ENCODE results near the gene CYBC1. TPM values are rescaled to one million over a fixed set of nuclear protein-coding genes. Genes with fewer than 3 reads are reported as not detected.

Gene CYBC1
- total and polyA plus RNA-seq, 2 experiments from 2014 or later, result 61.9 to 76.6 TPM

DNA sequence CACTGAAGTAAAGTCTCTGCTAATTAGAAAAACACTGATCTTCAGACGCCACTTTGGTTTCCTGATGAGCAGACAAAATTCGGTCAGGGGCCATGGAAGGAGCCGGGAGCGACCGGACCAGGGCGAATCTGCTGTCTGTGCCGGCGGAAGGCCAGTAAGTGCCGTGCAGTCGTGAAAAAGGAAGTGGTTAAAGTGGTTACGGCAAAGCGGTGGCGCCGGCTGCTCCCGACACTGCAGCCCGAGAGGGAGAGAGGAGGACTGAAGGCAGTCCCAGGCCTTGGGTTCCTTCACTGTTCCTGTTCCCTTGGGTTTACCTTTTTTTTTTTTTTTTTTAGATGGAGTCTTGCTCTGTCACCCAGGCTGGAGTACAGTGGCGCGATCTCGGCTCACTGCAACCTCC lies 49.7 kb downstream of the CYBC1 start:
- DNase-seq (ENCODE audit: low spot score), result no peak
- no peak overlapping the region for H3K4me2 ChIP-seq
- TF ChIP-seq, protein P1, sequence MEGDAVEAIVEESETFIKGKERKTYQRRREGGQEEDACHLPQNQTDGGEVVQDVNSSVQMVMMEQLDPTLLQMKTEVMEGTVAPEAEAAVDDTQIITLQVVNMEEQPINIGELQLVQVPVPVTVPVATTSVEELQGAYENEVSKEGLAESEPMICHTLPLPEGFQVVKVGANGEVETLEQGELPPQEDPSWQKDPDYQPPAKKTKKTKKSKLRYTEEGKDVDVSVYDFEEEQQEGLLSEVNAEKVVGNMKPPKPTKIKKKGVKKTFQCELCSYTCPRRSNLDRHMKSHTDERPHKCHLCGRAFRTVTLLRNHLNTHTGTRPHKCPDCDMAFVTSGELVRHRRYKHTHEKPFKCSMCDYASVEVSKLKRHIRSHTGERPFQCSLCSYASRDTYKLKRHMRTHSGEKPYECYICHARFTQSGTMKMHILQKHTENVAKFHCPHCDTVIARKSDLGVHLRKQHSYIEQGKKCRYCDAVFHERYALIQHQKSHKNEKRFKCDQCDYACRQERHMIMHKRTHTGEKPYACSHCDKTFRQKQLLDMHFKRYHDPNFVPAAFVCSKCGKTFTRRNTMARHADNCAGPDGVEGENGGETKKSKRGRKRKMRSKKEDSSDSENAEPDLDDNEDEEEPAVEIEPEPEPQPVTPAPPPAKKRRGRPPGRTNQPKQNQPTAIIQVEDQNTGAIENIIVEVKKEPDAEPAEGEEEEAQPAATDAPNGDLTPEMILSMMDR (IDR thresholded peaks at IDR 0.05; ENCODE audit: poor library complexity), result no peak
- no peak for TF ChIP-seq EZH2phosphoT487 (IDR thresholded peaks at IDR 0.05; ENCODE audit: low read depth, severe bottlenecking, unreplicated experiment)
- TF ChIP-seq EZH2 (IDR thresholded peaks at IDR 0.05; ENCODE audit: borderline replicate concordance), result no peak
- H3K9me3 ChIP-seq (ENCODE audit: low read depth), result no peaks in the 10 kb centered on the region
- H3K27me3 ChIP-seq, result no peaks in the 10 kb centered on the region
- no peaks in the 10 kb centered on the region for H3K9me2 ChIP-seq (replicated peaks; ENCODE audit: insufficient read depth)
- no peak overlapping the region for H3K4me3 ChIP-seq
- H2AFZ ChIP-seq, result no peak overlapping the region
- WGBS (ENCODE audit: low lambda C conversion rate, missing lambda C conversion rate), result 94% methylated on average over 19 of the region's 19 CpGs
- no peaks in the 10 kb centered on the region for H3K79me2 ChIP-seq
- no peaks in the 10 kb centered on the region for H4K20me1 ChIP-seq (ENCODE audit: insufficient read depth, poor library complexity, severe bottlenecking)
- H3K36me3 ChIP-seq (replicated peaks; ENCODE audit: insufficient read depth, low read depth), result no peaks in the 10 kb centered on the region
- peaks cover 16% of the 10 kb centered on the region for H3K4me1 ChIP-seq (ENCODE audit: insufficient read depth)
- peak overlapping the region; percentile 57 for H3K27ac ChIP-seq

DNA sequence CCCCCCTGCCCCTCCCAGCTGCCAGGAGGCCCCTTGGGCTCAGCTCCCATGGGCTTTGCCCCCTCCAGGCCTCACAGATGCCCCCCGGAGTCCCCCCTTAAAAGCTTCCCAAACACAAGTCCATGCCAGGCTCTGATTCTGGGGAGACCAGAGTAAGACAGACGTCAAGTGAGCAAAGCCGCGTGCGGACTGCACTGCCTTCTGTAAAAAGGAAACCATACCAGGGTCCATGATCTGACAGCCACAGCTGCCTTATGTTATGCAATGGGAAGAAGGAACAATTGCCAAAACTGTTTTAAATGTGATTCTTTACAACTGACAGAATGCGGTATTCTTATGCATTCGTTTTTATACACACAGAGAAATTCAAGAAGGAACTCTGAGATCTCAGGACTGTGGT lies 50.3 kb downstream of the CYBC1 start:
- TF ChIP-seq EZH2phosphoT487 (IDR thresholded peaks at IDR 0.05; ENCODE audit: low read depth, severe bottlenecking, unreplicated experiment), result no peak
- no peak for TF ChIP-seq EZH2 (IDR thresholded peaks at IDR 0.05; ENCODE audit: borderline replicate concordance)
- TF ChIP-seq, protein P1 (IDR thresholded peaks at IDR 0.05; ENCODE audit: poor library complexity), result no peak
- Histone ChIP-seq H3K27me3 (no peaks in the 10 kb centered on the region), H3K9me3 (ENCODE audit: low read depth) (no peaks in the 10 kb centered on the region), H2AFZ (no peak overlapping the region), H3K4me3 (no peak overlapping the region), H3K79me2 (no peaks in the 10 kb centered on the region), H3K4me2 (no peak overlapping the region), H4K20me1 (ENCODE audit: insufficient read depth, poor library complexity, severe bottlenecking) (no peaks in the 10 kb centered on the region), H3K4me1 (ENCODE audit: insufficient read depth) (peaks cover 16% of the 10 kb centered on the region), H3K36me3 (replicated peaks; ENCODE audit: insufficient read depth, low read depth) (no peaks in the 10 kb centered on the region), H3K27ac (peak overlapping the region; percentile 87), H3K9me2 (replicated peaks; ENCODE audit: insufficient read depth) (no peaks in the 10 kb centered on the region)
- no peak for DNase-seq (ENCODE audit: low spot score)
- WGBS (ENCODE audit: low lambda C conversion rate, missing lambda C conversion rate), result 79% methylated on average over 6 of the region's 7 CpGs

DNA sequence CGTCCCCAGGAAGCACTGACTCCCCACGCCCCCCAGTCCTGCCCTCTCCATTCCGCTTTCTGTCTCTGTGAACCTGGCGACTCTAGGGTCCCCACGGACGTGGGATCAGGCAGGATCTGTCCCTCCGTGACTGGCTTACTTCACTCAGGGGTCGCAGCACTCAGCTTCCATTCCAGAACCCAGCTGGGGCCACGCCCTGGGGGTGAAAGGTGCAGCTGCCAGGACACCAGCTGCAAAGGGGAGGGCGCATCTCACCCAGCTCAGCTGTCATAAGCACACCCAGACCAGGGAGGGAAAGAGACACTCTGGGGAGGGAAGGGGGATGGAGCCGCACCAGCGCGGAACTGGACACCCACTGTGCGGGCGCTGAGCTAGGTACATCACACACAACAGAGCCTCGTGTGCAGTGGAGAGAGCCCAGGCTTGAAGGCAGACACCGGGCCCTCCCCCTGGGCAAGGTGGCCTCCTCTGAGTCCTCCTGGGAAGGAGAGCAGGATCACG lies 50.9 kb downstream of the CYBC1 start:
- Histone ChIP-seq H3K4me2 (peak overlapping the region; percentile 59), H3K9me3 (ENCODE audit: low read depth) (no peaks in the 10 kb centered on the region), H4K20me1 (ENCODE audit: insufficient read depth, poor library complexity, severe bottlenecking) (no peaks in the 10 kb centered on the region), H3K9me2 (replicated peaks; ENCODE audit: insufficient read depth) (no peaks in the 10 kb centered on the region), H3K27ac (peak overlapping the region; percentile 87), H3K27me3 (no peaks in the 10 kb centered on the region), H3K4me1 (ENCODE audit: insufficient read depth) (peaks cover 16% of the 10 kb centered on the region), H3K79me2 (no peaks in the 10 kb centered on the region), H3K4me3 (no peak overlapping the region), H3K36me3 (replicated peaks; ENCODE audit: insufficient read depth, low read depth) (no peaks in the 10 kb centered on the region), H2AFZ (no peak overlapping the region)
- TF ChIP-seq, protein P1 (IDR thresholded peaks at IDR 0.05; ENCODE audit: poor library complexity), result no peak
- TF ChIP-seq EZH2phosphoT487 (IDR thresholded peaks at IDR 0.05; ENCODE audit: low read depth, severe bottlenecking, unreplicated experiment) (no peak), EZH2 (IDR thresholded peaks at IDR 0.05; ENCODE audit: borderline replicate concordance) (no peak)
- WGBS (ENCODE audit: low lambda C conversion rate, missing lambda C conversion rate), result 84% methylated on average over 18 of the region's 18 CpGs
- DNase-seq (ENCODE audit: low spot score), result no peak

Measured in hepatocyte (in vitro differentiated cells).